Measurements from ENCODE around the gene PCDH11X.
"Not testable (repeated sequence)": the region's sequence is repeated elsewhere in the genome, so short reads cannot be mapped to it uniquely, and the experiment has no call there.

PCDH11X gene

DNA sequence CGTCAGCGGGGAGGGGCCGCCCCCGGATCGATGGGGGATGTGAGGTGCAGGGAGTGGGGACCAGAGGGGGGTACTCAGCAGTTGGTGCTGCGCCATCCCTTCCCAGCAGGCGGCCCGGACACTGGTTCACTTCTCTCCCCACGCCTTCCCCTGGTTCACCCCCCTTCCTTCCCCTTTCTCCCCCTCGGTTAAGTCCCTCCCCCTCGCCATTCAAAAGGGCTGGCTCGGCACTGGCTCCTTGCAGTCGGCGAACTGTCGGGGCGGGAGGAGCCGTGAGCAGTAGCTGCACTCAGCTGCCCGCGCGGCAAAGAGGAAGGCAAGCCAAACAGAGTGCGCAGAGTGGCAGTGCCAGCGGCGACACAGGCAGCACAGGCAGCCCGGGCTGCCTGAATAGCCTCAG, at the start of gene PCDH11X:
TSS of gene PCDH11X (plus strand) at position 241 of the 400 bp plus-strand sequence. CDS start 56,130 bp downstream, outside the sequence.
- DNase-seq: not testable (repeated sequence)

- DNase-seq: not testable (repeated sequence)
These were observed 31.7 kb upstream of the PCDH11X start for GRCh38 chrX:91747446-91747845.

GRCh38 chrX:91753022-91753421, 26.2 kb upstream of the PCDH11X start:
- DNase-seq: not testable (repeated sequence)

GRCh38 chrX:91770619-91771488, 8.3 kb upstream of the PCDH11X start:
- DNase-seq: not testable (repeated sequence)

GRCh38 chrX:91773943-91774342, 5.2 kb upstream of the PCDH11X start:
- DNase-seq: not testable (repeated sequence)

- DNase-seq: not testable (repeated sequence)
These were observed 833 bp downstream of the PCDH11X start for GRCh38 chrX:91780008-91780407.

GRCh38 chrX:91780698-91781097, 1.5 kb downstream of the PCDH11X start:
- DNase-seq: not testable (repeated sequence)

DNA sequence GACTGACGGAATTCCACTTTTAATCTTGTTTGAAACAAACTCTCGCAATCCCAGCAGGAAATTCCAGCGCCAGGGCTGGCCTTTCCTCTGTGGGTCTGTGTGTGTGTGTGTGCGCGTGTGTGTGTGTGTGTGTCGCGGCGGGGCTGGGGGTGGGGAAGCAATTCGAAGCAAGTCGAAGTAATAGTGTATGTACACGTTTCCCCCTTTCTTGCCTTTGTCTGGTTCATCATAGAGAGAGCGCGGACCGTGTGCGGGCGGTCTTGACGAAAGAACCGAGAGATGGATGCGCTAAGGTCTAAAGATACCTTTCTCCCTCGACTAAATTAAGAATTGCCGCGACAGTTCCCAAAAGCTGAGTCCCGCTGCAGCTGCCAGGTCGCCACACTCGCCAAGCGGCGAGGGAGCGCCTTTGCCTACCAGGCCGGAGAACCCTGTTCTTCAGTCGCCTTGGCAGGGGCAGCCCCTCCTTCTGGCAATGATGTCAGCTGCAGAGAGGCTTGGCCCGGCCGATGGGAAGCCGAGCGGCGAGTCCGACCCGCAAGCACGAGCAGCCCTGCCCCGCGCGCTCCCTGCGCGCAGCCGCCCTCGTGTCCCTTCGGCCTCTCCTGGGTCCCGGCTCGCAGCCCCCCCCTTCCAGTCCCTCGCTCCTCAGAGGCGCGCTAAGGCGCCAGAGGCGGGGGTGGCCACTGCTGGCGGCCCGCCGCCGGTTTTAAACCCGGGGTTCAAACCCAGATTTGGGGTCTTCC, 2.6 kb downstream of the PCDH11X start:
- not testable (repeated sequence) for DNase-seq

DNA sequence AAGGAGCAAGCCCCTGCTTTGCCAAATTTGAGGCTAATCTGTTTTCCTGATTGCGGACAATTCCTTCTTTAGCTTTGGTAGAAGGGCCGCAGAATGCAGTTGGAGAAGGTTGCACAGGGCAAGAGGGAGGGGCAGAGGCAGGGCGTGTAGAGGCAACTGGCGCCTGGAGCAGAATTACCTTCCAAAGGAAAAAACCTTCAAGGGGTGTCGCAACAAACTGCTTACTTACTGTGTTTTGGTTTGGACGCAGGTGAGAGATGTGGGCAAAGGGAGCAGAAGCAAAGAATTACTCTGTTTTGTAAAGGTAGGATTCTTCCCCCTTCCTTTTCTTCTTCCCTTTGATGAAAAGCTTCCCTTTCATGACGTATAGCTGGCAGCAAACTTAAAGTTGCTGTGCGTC, 3.6 kb downstream of the PCDH11X start:
- not testable (repeated sequence) for DNase-seq

GRCh38 chrX:91817537-91817936, 38.4 kb downstream of the PCDH11X start:
- DNase-seq: not testable (repeated sequence)

DNA sequence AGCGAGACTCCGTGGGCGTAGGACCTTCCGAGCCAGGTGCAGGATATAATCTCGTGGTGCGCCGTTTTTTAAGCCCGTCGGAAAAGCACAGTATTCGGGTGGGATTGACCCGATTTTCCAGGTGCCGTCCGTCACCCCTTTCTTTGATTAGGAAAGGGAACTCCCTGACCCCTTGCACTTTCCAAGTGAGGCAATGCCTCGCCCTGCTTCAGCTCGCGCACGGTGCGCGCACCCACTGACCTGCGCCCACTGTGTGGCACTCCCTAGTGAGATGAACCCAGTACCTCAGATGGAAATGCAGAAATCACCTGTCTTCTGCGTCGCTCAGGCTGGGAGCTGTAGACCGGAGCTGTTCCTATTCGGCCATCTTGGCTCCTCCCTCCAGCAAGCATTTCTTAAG, 46.1 kb downstream of the PCDH11X start:
- not testable (repeated sequence) for DNase-seq

All from DMS 273 treated with DMSO at 0.1 percent for 48 hours (cell line).